Liver (tissue), 9 donors: ENCODE measurements around the gene TTC7B. TPM values are rescaled to one million over a fixed set of nuclear protein-coding genes. Genes with fewer than 3 reads are reported as not detected.

ENCODE experiments used
- DNase-seq: peaks from one replicate; pipeline ENCODE4 v3.0.0-alpha.2; 2017; ENCODE audit warnings: low spot score
- H3K27ac ChIP-seq, 2 donors: one replicate each; pipeline ENCODE4 v1.7.0; 2013; ENCODE audit warnings: inconsistent platforms in 2 of 2, low read length in 2 of 2, control low read depth in 1 of 2, low read depth in 1 of 2, mild to moderate bottlenecking in 1 of 2
- H3K27me3 ChIP-seq, 4 donors: one replicate each; pipeline versions ENCODE4 v1.6.1 to v1.7.0; 2013; ENCODE audit warnings: low read length in 3 of 4, inconsistent platforms in 1 of 4, mild to moderate bottlenecking in 1 of 4, moderate library complexity in 1 of 4; ENCODE audit not compliant: control insufficient read depth in 4 of 4, insufficient read depth in 4 of 4
- H3K36me3 ChIP-seq, 4 donors: one replicate each; pipeline versions ENCODE4 v1.6.1 to v1.7.0; 2013; ENCODE audit warnings: low read length in 3 of 4, mild to moderate bottlenecking in 3 of 4, low read depth in 1 of 4, moderate library complexity in 1 of 4; ENCODE audit not compliant: control insufficient read depth in 4 of 4, insufficient read depth in 3 of 4
- H3K4me1 ChIP-seq, 4 donors: one replicate each; pipeline versions ENCODE4 v1.6.1 to v1.7.0; 2013; ENCODE audit warnings: low read length in 3 of 4, mild to moderate bottlenecking in 3 of 4, moderate library complexity in 1 of 4; ENCODE audit not compliant: control insufficient read depth in 4 of 4, insufficient read depth in 4 of 4
- H3K4me3 ChIP-seq, 3 donors: one replicate each; pipeline versions ENCODE4 v1.6.1 to v1.7.0; 2013; ENCODE audit warnings: low read length in 3 of 3, control low read depth in 1 of 3, low read depth in 1 of 3, mild to moderate bottlenecking in 1 of 3
- H3K9ac ChIP-seq, 2 donors: one replicate each; pipeline ENCODE4 v1.7.0; 2013; ENCODE audit warnings: low read length in 2 of 2, mild to moderate bottlenecking in 2 of 2, moderate library complexity in 2 of 2, control low read depth in 1 of 2, low read depth in 1 of 2
- H3K9me3 ChIP-seq, 4 donors: one replicate each; pipeline versions ENCODE4 v1.6.1 to v1.7.0; 2013; ENCODE audit warnings: low read length in 3 of 4; ENCODE audit not compliant: control insufficient read depth in 4 of 4
- FOXA1 ChIP-seq: IDR thresholded peaks from 2 replicates; pipeline ENCODE4 v1.6.1; 2016; ENCODE audit warnings: antibody characterized with exemption
- FOXA2 ChIP-seq: IDR thresholded peaks from 2 replicates; pipeline ENCODE4 v1.6.1; 2016; ENCODE audit warnings: antibody characterized with exemption
- GABPA ChIP-seq, 2 donors: IDR thresholded peaks in 1 of 2; conservative IDR thresholded peaks in 1 of 2; 2 replicates each; pipeline ENCODE4 v1.6.1; 2016; ENCODE audit warnings: antibody characterized with exemption in 2 of 2, mild to moderate bottlenecking in 1 of 2, moderate library complexity in 1 of 2
- HNF4G ChIP-seq: IDR thresholded peaks from 2 replicates; pipeline ENCODE4 v1.6.1; 2016; ENCODE audit warnings: antibody characterized with exemption
- JUND ChIP-seq, 2 donors: IDR thresholded peaks; 2 replicates each; pipeline ENCODE4 v1.6.1; 2016; ENCODE audit warnings: antibody characterized with exemption in 2 of 2
- NR2F2 ChIP-seq: IDR thresholded peaks from 2 replicates; pipeline ENCODE4 v1.6.1; 2016; ENCODE audit warnings: antibody characterized with exemption
- RXRA ChIP-seq, 2 donors: IDR thresholded peaks; 2 replicates each; pipeline ENCODE4 v1.6.1; 2017 to 2018; ENCODE audit warnings: antibody characterized with exemption in 2 of 2, mild to moderate bottlenecking in 1 of 2
- TAF1 ChIP-seq: conservative IDR thresholded peaks from 2 replicates; pipeline ENCODE4 v1.6.1; 2016; ENCODE audit warnings: antibody characterized with exemption, mild to moderate bottlenecking
- YY1 ChIP-seq: IDR thresholded peaks from 2 replicates; pipeline ENCODE4 v1.6.1; 2016; ENCODE audit warnings: antibody characterized with exemption, mild to moderate bottlenecking
- WGBS: extraction: QIAGEN DNeasy Blood & Tissue Kit; methylation state at CpG from one replicate; pipeline ENCODE4 v1.1.7; 2013; 5-methylcytosine and 5-hydroxymethylcytosine counted together
- polyA plus RNA-seq, 2 donors: library from polyadenylated mRNA; stranded (reverse) in 1 of 2; unstranded in 1 of 2; fragments of 200-250 nt in 1 of 2; fragments of >200 nt in 1 of 2; fragmentation: Nextera tagmentation in 1 of 2; extraction: Ambion mirVana in 1 of 2; gene quantifications; one replicate each; pipeline versions ENCODE4 v1.2.1 to v1.2.3, GENCODE V29; 2013 to 2015
- total RNA-seq, 2 donors: library from RNA; depleted of rRNA; stranded (reverse); fragments of >200 nt; gene quantifications; one replicate each; pipeline ENCODE4 v1.2.3, GENCODE V29; 2014
- TF ChIP-seq, protein P1 (sequence below): IDR thresholded peaks from 2 replicates; pipeline ENCODE4 v1.6.1; 2016; ENCODE audit warnings: antibody characterized with exemption, mild to moderate bottlenecking
- TF ChIP-seq, protein P2 (sequence below): fragments of 150-350 bp; IDR thresholded peaks from 2 replicates; pipeline ENCODE4 v1.5.1; 2017; ENCODE audit warnings: improper control_type of control experiment, low read depth, low read length; ENCODE audit not compliant: missing input control
- TF ChIP-seq, protein P3 (sequence below): IDR thresholded peaks from 2 replicates; pipeline ENCODE4 v1.6.1; 2016; ENCODE audit warnings: antibody characterized with exemption
- TF ChIP-seq, protein P4 (sequence below): IDR thresholded peaks from 2 replicates; pipeline ENCODE4 v1.6.1; 2016; ENCODE audit warnings: antibody characterized with exemption
- donor health status: healthy.
- donor health status: healthy.
- donor health status: healthy.
- donor health status: healthy.
- donor health status: healthy.

The TTC7B gene
- total and polyA plus RNA-seq, 4 donors: 9.1 to 31.0 (median 12.5) TPM

DNA sequence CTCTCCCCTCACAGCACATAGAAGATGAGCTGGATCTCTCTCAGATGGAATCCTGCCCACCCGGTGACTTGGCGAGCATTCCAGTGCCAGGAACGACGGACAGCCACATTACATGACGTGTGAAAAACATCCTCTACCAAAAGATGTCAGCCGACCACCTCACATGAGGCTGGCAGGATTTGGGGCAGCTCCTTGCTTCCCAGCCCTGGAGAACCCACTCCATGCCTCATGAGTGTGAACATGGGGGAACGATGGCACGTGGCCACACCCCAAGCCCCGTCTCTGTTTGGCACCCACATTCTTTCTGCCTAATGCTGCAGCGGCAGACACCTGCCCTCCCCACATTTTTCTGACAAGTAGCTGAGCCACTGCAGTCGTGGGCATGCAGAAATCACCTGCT lies 216.9 kb downstream of the TTC7B start (continued):
- TF ChIP-seq, protein P1, sequence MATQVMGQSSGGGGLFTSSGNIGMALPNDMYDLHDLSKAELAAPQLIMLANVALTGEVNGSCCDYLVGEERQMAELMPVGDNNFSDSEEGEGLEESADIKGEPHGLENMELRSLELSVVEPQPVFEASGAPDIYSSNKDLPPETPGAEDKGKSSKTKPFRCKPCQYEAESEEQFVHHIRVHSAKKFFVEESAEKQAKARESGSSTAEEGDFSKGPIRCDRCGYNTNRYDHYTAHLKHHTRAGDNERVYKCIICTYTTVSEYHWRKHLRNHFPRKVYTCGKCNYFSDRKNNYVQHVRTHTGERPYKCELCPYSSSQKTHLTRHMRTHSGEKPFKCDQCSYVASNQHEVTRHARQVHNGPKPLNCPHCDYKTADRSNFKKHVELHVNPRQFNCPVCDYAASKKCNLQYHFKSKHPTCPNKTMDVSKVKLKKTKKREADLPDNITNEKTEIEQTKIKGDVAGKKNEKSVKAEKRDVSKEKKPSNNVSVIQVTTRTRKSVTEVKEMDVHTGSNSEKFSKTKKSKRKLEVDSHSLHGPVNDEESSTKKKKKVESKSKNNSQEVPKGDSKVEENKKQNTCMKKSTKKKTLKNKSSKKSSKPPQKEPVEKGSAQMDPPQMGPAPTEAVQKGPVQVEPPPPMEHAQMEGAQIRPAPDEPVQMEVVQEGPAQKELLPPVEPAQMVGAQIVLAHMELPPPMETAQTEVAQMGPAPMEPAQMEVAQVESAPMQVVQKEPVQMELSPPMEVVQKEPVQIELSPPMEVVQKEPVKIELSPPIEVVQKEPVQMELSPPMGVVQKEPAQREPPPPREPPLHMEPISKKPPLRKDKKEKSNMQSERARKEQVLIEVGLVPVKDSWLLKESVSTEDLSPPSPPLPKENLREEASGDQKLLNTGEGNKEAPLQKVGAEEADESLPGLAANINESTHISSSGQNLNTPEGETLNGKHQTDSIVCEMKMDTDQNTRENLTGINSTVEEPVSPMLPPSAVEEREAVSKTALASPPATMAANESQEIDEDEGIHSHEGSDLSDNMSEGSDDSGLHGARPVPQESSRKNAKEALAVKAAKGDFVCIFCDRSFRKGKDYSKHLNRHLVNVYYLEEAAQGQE: no peak
- TF ChIP-seq, protein P2, sequence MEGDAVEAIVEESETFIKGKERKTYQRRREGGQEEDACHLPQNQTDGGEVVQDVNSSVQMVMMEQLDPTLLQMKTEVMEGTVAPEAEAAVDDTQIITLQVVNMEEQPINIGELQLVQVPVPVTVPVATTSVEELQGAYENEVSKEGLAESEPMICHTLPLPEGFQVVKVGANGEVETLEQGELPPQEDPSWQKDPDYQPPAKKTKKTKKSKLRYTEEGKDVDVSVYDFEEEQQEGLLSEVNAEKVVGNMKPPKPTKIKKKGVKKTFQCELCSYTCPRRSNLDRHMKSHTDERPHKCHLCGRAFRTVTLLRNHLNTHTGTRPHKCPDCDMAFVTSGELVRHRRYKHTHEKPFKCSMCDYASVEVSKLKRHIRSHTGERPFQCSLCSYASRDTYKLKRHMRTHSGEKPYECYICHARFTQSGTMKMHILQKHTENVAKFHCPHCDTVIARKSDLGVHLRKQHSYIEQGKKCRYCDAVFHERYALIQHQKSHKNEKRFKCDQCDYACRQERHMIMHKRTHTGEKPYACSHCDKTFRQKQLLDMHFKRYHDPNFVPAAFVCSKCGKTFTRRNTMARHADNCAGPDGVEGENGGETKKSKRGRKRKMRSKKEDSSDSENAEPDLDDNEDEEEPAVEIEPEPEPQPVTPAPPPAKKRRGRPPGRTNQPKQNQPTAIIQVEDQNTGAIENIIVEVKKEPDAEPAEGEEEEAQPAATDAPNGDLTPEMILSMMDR: no peak

DNA sequence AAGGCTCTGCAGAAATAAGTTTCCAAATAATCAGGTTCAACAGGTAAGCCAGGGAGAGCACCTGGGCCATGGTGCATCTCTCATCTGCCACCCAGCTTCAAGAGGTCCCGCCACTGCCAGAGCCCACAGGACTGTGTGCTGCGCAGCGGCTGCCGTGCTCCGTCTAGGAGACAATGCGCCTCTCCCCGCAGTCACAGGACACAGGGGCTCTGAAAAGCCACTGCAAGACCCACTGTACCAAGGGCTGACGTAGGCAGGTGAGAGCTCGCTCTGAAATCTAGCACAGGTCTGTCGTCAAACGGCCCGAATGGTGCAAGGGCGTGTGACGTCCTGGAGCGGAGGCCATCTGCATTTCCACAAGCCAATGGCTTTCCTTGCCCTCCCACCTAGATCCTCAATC lies 218.3 kb downstream of the TTC7B start:
- Histone ChIP-seq H3K27me3 (no peaks in the 10 kb centered on the region), H3K36me3 (no peaks in the 10 kb centered on the region), H3K4me3 (no peak overlapping the region), H3K4me1 (no peaks in the 10 kb centered on the region), H3K27ac (no peak overlapping the region), H3K9ac (no peak overlapping the region), H3K9me3 (no peaks in the 10 kb centered on the region)
- 97% methylated on average over 15 of the region's 15 CpGs for WGBS
- no peak for DNase-seq
- TF ChIP-seq FOXA2 (no peak), GABPA (IDR thresholded peaks at IDR 0.05 in 1 of 2, conservative IDR thresholded peaks at IDR 0.05 in 1 of 2) (no peak), JUND (IDR thresholded peaks at IDR 0.05) (no peak), TAF1 (no peak)
- TF ChIP-seq, protein P1: no peak
- TF ChIP-seq, protein P3, sequence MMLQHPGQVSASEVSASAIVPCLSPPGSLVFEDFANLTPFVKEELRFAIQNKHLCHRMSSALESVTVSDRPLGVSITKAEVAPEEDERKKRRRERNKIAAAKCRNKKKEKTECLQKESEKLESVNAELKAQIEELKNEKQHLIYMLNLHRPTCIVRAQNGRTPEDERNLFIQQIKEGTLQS: no peak

DNA sequence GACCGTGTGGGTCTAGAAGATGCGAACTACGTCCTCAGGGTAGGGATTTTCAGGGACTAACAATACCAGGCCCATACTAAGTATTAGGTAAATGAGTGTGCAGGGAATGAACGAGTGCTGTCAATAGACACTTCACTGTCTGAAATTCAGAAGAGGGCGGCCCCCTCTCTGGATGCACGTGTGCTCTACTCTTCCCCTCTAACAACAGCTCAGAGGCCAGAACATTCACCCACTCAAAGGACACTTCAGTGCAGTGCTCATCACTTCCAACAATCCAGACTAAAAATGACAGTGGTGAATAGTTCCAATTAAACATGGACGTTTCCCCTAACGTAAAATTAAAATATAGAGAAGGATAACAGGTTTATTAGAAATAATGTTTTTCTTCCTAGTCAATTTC lies 219.5 kb downstream of the TTC7B start:
- Histone ChIP-seq H3K36me3 (peaks cover 0 to 2% (median 0%) of the 10 kb centered on the region in 4 donors), H3K27ac (no peak overlapping the region), H3K4me1 (no peaks in the 10 kb centered on the region), H3K9me3 (no peaks in the 10 kb centered on the region), H3K4me3 (no peak overlapping the region), H3K9ac (no peak overlapping the region), H3K27me3 (no peaks in the 10 kb centered on the region)
- TF ChIP-seq TAF1 (no peak), RXRA (IDR thresholded peaks at IDR 0.05) (no peak), JUND (IDR thresholded peaks at IDR 0.05) (no peak), HNF4G (no peak), NR2F2 (no peak), YY1 (no peak), FOXA1 (no peak)
- TF ChIP-seq, protein P4, sequence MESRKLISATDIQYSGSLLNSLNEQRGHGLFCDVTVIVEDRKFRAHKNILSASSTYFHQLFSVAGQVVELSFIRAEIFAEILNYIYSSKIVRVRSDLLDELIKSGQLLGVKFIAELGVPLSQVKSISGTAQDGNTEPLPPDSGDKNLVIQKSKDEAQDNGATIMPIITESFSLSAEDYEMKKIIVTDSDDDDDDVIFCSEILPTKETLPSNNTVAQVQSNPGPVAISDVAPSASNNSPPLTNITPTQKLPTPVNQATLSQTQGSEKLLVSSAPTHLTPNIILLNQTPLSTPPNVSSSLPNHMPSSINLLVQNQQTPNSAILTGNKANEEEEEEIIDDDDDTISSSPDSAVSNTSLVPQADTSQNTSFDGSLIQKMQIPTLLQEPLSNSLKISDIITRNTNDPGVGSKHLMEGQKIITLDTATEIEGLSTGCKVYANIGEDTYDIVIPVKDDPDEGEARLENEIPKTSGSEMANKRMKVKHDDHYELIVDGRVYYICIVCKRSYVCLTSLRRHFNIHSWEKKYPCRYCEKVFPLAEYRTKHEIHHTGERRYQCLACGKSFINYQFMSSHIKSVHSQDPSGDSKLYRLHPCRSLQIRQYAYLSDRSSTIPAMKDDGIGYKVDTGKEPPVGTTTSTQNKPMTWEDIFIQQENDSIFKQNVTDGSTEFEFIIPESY: no peak
- TF ChIP-seq, protein P2: no peak
- WGBS: 95% methylated on average over 8 of the region's 8 CpGs
- DNase-seq: no peak
